Large intestine (tissue), 12 donors: ENCODE data around the gene EOLA2. TPM values are rescaled to one million over a fixed set of nuclear protein-coding genes. Genes with fewer than 3 reads are reported as not detected.

Experiments used
- DNase-seq, 2 donors: peaks; one replicate each; pipeline versions ENCODE4 v3.0.0 to v3.0.0-alpha.2; 2013
- H3K27ac ChIP-seq: one replicate; pipeline ENCODE4 v1.5.1; 2013; ENCODE audit warnings: low read length
- H3K27me3 ChIP-seq: 2 replicates; pipeline ENCODE4 v1.6.1; 2013; ENCODE audit warnings: low read length; ENCODE audit not compliant: control insufficient read depth, insufficient read depth
- H3K36me3 ChIP-seq: 2 replicates; pipeline ENCODE4 v1.6.1; 2013; ENCODE audit warnings: low read length; ENCODE audit not compliant: control insufficient read depth, insufficient read depth
- H3K4me1 ChIP-seq: one replicate; pipeline ENCODE4 v1.6.1; 2013; ENCODE audit warnings: low read length; ENCODE audit not compliant: control insufficient read depth, insufficient read depth
- H3K4me3 ChIP-seq: one replicate; pipeline ENCODE4 v1.5.1; 2013; ENCODE audit warnings: low read length
- H3K9me3 ChIP-seq: one replicate; pipeline ENCODE4 v1.6.1; 2013; ENCODE audit warnings: mild to moderate bottlenecking, low read depth, low read length, moderate library complexity; ENCODE audit not compliant: control insufficient read depth
- WGBS: methylation state at CpG from one replicate; pipeline ENCODE4 v1.1.5; 2013; ENCODE audit warnings: low lambda C conversion rate; ENCODE audit not compliant: insufficient coverage; 5-methylcytosine and 5-hydroxymethylcytosine counted together
- long read RNA-seq, 11 donors: transcript quantifications; one replicate each; lab custom pipeline, GENCODE V29; 2026
- polyA plus RNA-seq: library from polyadenylated mRNA; unstranded; fragments of 120-200 nt; gene quantifications from one replicate; pipeline ENCODE4 v1.2.1, GENCODE V29; 2013

The EOLA2 gene
- 29.9 TPM for polyA plus RNA-seq
- long read RNA-seq, donor 1, partial matches to known transcripts: 0 of 1 reads
- long read RNA-seq, donor 1, other reads (novel, unspliced or antisense): 0 of 1 reads
- long read RNA-seq, donor 2, transcript CXorf40B-203 (5 exons, 1,653 nt): major isoform, 9 of 9 reads
- long read RNA-seq, donor 2, partial matches to known transcripts: 0 of 9 reads
- long read RNA-seq, donor 2, other reads (novel, unspliced or antisense): 0 of 9 reads
- long read RNA-seq, donor 3, transcript CXorf40B-203 (5 exons, 1,653 nt): major isoform, 5 of 14 reads
- long read RNA-seq, donor 3, partial matches to known transcripts: 6 of 14 reads
- long read RNA-seq, donor 3, other reads (novel, unspliced or antisense): 0 of 14 reads
- long read RNA-seq, donor 4: 0 reads
- long read RNA-seq, donor 5, partial matches to known transcripts: 0 of 1 reads
- long read RNA-seq, donor 5, other reads (novel, unspliced or antisense): 0 of 1 reads
- long read RNA-seq, donor 6, transcript CXorf40B-203 (5 exons, 1,653 nt): major isoform, 5 of 7 reads
- long read RNA-seq, donor 6, partial matches to known transcripts: 0 of 7 reads
- long read RNA-seq, donor 6, other reads (novel, unspliced or antisense): 0 of 7 reads
- long read RNA-seq, donor 7, partial matches to known transcripts: 0 of 4 reads
- long read RNA-seq, donor 7, other reads (novel, unspliced or antisense): 0 of 4 reads
- long read RNA-seq, donor 8, partial matches to known transcripts: 0 of 14 reads
- long read RNA-seq, donor 8, other reads (novel, unspliced or antisense): 5 of 14 reads
- long read RNA-seq, donor 9, partial matches to known transcripts: 0 of 5 reads
- long read RNA-seq, donor 9, other reads (novel, unspliced or antisense): 0 of 5 reads
- long read RNA-seq, donor 10, partial matches to known transcripts: 0 of 5 reads
- long read RNA-seq, donor 10, other reads (novel, unspliced or antisense): 0 of 5 reads
- long read RNA-seq, donor 11, partial matches to known transcripts: 0 of 3 reads
- long read RNA-seq, donor 11, other reads (novel, unspliced or antisense): 0 of 3 reads

DNA sequence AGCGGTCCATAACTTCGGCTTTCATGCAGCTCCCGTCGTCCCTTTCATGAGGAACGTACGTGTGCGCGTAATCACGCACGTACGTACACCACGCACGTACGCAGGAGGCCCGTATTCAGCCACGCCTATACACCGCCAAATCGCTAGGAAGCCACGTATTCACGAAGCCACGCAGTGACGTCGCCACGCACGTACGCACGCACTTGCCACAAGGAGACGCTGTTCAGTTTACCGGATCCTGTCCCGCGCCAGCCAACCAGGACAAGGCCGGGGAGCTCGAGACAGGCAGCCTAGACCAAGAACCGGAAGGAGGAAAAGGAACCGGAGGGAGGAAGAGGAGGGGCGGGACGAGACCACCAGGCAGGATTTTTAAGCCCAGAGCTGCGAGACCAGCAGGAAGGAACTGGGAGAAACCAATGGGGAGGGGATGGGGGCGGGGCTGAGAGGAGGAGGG, at the start of gene EOLA2:
EOLA2 (minus strand) TSS at position 65 of the 454 bp plus-strand sequence. CDS start 4,617 bp downstream, outside the sequence.
- Histone ChIP-seq H3K4me3 (peak within 1 kb of the TSS; percentile 75), H3K36me3 (peaks cover 2% of the 10 kb centered on the region), H3K9me3 (no peaks in the 10 kb centered on the region), H3K27me3 (no peaks in the 10 kb centered on the region), H3K27ac (peak within 1 kb of the TSS; percentile 91), H3K4me1 (peaks cover 3% of the 10 kb centered on the region)
- no CpG with 5 or more reads among the region's 39 CpGs for WGBS
- DNase-seq: peak; percentile 97 to 98

GRCh38 chrX:149987613-149988012, 49.3 kb upstream of the EOLA2 start:
- H3K27me3 ChIP-seq: no peaks in the 10 kb centered on the region

GRCh38 chrX:149984411-149984810, 46.1 kb upstream of the EOLA2 start:
- Histone ChIP-seq H3K4me3 (no peak overlapping the region), H3K27me3 (no peaks in the 10 kb centered on the region), H3K9me3 (no peaks in the 10 kb centered on the region), H3K4me1 (no peaks in the 10 kb centered on the region), H3K27ac (no peak overlapping the region), H3K36me3 (no peaks in the 10 kb centered on the region)
- no peak for DNase-seq
- WGBS: no CpG with 5 or more reads among the region's 1 CpG

More at GRCh38 chrX:149987613-149988012, 49.3 kb upstream of the EOLA2 start:
- Histone ChIP-seq H3K9me3 (no peaks in the 10 kb centered on the region), H3K36me3 (peaks cover under 1% of the 10 kb centered on the region), H3K4me3 (no peak overlapping the region), H3K27ac (no peak overlapping the region), H3K4me1 (no peaks in the 10 kb centered on the region)
- no peak for DNase-seq

- no CpG with 5 or more reads among the region's 3 CpGs for WGBS
These were observed 44.0 kb upstream of the EOLA2 start for GRCh38 chrX:149982310-149982709.

GRCh38 chrX:149979126-149979644, 40.9 kb upstream of the EOLA2 start:
- no peaks in the 10 kb centered on the region for H3K9me3 ChIP-seq
- no peak overlapping the region for H3K27ac ChIP-seq
- WGBS: no CpG with 5 or more reads among the region's 3 CpGs
- H3K4me3 ChIP-seq: no peak overlapping the region
- DNase-seq: no peak
- H3K27me3 ChIP-seq: no peaks in the 10 kb centered on the region
- H3K4me1 ChIP-seq: no peaks in the 10 kb centered on the region
- H3K36me3 ChIP-seq: no peaks in the 10 kb centered on the region

More at GRCh38 chrX:149982310-149982709, 44.0 kb upstream of the EOLA2 start:
- Histone ChIP-seq H3K27me3 (no peaks in the 10 kb centered on the region), H3K4me1 (no peaks in the 10 kb centered on the region), H3K4me3 (no peak overlapping the region), H3K9me3 (no peaks in the 10 kb centered on the region), H3K27ac (no peak overlapping the region), H3K36me3 (no peaks in the 10 kb centered on the region)
- no peak for DNase-seq

GRCh38 chrX:149962859-149963757, 24.8 kb upstream of the EOLA2 start:
- Histone ChIP-seq H3K9me3 (no peaks in the 10 kb centered on the region), H3K27ac (no peak overlapping the region), H3K27me3 (no peaks in the 10 kb centered on the region), H3K4me1 (no peaks in the 10 kb centered on the region), H3K4me3 (no peak overlapping the region), H3K36me3 (peaks cover 8% of the 10 kb centered on the region)
- WGBS: no CpG with 5 or more reads among the region's 9 CpGs
- peak; percentile 25 to 35 for DNase-seq

DNA sequence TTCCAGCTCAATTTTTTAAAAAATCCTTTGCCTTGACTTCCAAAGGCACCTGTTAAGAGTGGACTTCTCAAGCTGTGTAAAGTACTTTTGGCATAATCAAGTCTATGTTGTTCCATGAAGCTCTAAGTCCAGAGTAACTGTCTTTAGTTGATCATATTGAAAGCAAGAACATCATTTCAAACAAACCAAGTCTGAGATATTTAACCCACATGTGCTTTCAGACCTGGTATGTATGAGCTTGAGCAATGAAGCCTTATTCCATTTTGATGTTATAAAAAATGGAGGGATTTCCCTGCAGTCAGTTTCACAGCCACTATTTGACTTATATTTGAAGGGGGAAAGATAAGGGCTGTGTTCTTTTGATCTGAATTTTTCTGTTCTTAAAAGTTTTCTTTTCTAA, 23.7 kb upstream of the EOLA2 start:
- peaks cover 8% of the 10 kb centered on the region for H3K36me3 ChIP-seq
- DNase-seq: no peak
- H3K4me1 ChIP-seq: no peaks in the 10 kb centered on the region
- no peak overlapping the region for H3K4me3 ChIP-seq
- H3K27ac ChIP-seq: no peak overlapping the region
- no peaks in the 10 kb centered on the region for H3K27me3 ChIP-seq
- H3K9me3 ChIP-seq: no peaks in the 10 kb centered on the region

- WGBS: no CpG with 5 or more reads among the region's 2 CpGs
- no peaks in the 10 kb centered on the region for H3K9me3 ChIP-seq
- no peak overlapping the region for H3K4me3 ChIP-seq
- H3K27ac ChIP-seq: no peak overlapping the region
- DNase-seq: no peak
- no peaks in the 10 kb centered on the region for H3K4me1 ChIP-seq
- H3K27me3 ChIP-seq: no peaks in the 10 kb centered on the region
- peaks cover 8% of the 10 kb centered on the region for H3K36me3 ChIP-seq
These were observed 23.3 kb upstream of the EOLA2 start for GRCh38 chrX:149961572-149961971.

DNA sequence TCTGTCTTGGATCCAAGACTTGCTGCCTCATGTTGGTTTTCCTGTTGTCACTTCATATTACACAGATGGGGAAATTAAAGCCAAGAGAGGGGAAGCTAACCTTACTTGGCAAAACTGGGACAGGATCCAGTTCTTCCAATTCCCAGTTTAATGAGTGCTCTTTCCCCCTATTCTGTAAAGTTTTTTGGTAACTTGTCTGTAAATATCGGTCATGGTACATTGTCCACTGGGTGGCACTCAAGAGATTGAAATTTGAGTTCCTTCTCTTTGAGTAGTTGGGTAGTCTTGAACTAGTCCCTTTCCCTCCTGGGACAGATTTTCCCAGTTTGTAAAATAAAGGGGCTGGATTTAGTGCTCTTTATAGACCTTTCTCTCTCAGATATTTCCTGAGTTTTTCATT, 12.4 kb upstream of the EOLA2 start:
- no peak overlapping the region for H3K4me3 ChIP-seq
- no peaks in the 10 kb centered on the region for H3K4me1 ChIP-seq
- H3K27ac ChIP-seq: no peak overlapping the region
- no peaks in the 10 kb centered on the region for H3K27me3 ChIP-seq
- H3K9me3 ChIP-seq: no peaks in the 10 kb centered on the region
- DNase-seq: peak in 1 of 2 donors; percentile 3
- H3K36me3 ChIP-seq: peaks cover 9% of the 10 kb centered on the region
- 50% methylated on average over 1 of the region's 1 CpG for WGBS
